Measurements from ENCODE around the gene SKAP1. TPM values are rescaled to one million over a fixed set of nuclear protein-coding genes. Genes with fewer than 3 reads are reported as not detected.

The SKAP1 gene
- total and polyA plus RNA-seq, 2 donors (not counting 1 experiment from before 2014, with no cell fraction given), result not detected

GRCh38 chr17:48258331-48258730 is 171.7 kb downstream of the SKAP1 start:
- Histone ChIP-seq H3K36me3 (ENCODE audit: control insufficient read depth, insufficient read depth, low read length) (no peaks in the 10 kb centered on the region), H3K4me1 (ENCODE audit: control insufficient read depth, extremely low read depth, insufficient read depth, low read length) (no peaks in the 10 kb centered on the region), H3K79me2 (ENCODE audit: control insufficient read depth, insufficient read depth, low read length) (no peaks in the 10 kb centered on the region), H3K27ac (ENCODE audit: insufficient read depth, low read length) (no peak overlapping the region), H3K27me3 (ENCODE audit: control insufficient read depth, insufficient read depth, low read length) (peaks cover 3% of the 10 kb centered on the region), H3K9ac (ENCODE audit: insufficient read depth, low read length) (no peak overlapping the region), H3K4me3 (replicated peaks in 1 of 4; ENCODE audit: control extremely low read depth in 1 of 4, insufficient read depth in 1 of 4, low read depth in 3 of 4, low read length in 4 of 4) (no peak overlapping the region), H3K4me2 (ENCODE audit: extremely low read depth, insufficient read depth, low read length) (no peak overlapping the region), H4K20me1 (ENCODE audit: control insufficient read depth, extremely low read depth, insufficient read depth, low read length) (no peaks in the 10 kb centered on the region), H2AFZ (ENCODE audit: low read length) (no peak overlapping the region), H3K9me3 (ENCODE audit: control insufficient read depth, insufficient read depth, low read depth, low read length) (no peaks in the 10 kb centered on the region)
- DNase-seq (ENCODE audit: low read depth in 2 of 2), result no peak
- TF ChIP-seq EZH2 (IDR thresholded peaks at IDR 0.05; ENCODE audit: low read length, missing control alignments), result no peak
- TF ChIP-seq, protein P1, sequence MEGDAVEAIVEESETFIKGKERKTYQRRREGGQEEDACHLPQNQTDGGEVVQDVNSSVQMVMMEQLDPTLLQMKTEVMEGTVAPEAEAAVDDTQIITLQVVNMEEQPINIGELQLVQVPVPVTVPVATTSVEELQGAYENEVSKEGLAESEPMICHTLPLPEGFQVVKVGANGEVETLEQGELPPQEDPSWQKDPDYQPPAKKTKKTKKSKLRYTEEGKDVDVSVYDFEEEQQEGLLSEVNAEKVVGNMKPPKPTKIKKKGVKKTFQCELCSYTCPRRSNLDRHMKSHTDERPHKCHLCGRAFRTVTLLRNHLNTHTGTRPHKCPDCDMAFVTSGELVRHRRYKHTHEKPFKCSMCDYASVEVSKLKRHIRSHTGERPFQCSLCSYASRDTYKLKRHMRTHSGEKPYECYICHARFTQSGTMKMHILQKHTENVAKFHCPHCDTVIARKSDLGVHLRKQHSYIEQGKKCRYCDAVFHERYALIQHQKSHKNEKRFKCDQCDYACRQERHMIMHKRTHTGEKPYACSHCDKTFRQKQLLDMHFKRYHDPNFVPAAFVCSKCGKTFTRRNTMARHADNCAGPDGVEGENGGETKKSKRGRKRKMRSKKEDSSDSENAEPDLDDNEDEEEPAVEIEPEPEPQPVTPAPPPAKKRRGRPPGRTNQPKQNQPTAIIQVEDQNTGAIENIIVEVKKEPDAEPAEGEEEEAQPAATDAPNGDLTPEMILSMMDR (conservative IDR thresholded peaks at IDR 0.05 in 1 of 2, IDR thresholded peaks at IDR 0.05 in 1 of 2; ENCODE audit: low read depth in 1 of 2, low read length in 2 of 2), result no peak

DNA sequence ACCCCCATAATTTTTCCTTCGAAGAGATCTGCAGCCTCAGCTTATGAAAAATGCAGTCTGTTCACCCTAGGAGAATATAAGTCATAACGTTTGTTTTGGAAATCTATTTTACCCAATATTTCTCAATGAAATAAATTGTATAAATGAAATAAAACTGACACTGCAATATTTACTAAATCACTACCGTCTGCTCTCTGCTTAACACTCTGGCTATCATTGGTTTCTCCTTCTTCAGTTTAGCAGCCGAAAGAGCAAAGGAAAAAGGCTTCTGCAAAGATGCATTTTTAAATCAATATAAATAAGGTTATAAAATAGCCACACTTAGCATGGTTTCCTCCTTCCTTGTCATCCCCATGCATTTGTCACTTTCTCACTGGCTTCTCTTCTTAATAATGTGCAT is 174.3 kb downstream of the SKAP1 start:
- no peaks in the 10 kb centered on the region for H3K4me1 ChIP-seq (ENCODE audit: control insufficient read depth, extremely low read depth, insufficient read depth, low read length)
- H3K36me3 ChIP-seq (ENCODE audit: control insufficient read depth, insufficient read depth, low read length), result no peaks in the 10 kb centered on the region
- H3K9ac ChIP-seq (ENCODE audit: insufficient read depth, low read length), result no peak overlapping the region
- TF ChIP-seq, protein P1 (conservative IDR thresholded peaks at IDR 0.05 in 1 of 2, IDR thresholded peaks at IDR 0.05 in 1 of 2; ENCODE audit: low read depth in 1 of 2, low read length in 2 of 2), result no peak
- TF ChIP-seq EZH2 (IDR thresholded peaks at IDR 0.05; ENCODE audit: low read length, missing control alignments), result no peak
- no peak for DNase-seq (ENCODE audit: low read depth in 2 of 2)
- no peaks in the 10 kb centered on the region for H3K9me3 ChIP-seq (ENCODE audit: control insufficient read depth, insufficient read depth, low read depth, low read length)
- no peak overlapping the region for H3K4me3 ChIP-seq (replicated peaks in 1 of 4; ENCODE audit: control extremely low read depth in 1 of 4, insufficient read depth in 1 of 4, low read depth in 3 of 4, low read length in 4 of 4)
- H3K27me3 ChIP-seq (ENCODE audit: control insufficient read depth, insufficient read depth, low read length), result peaks cover 9% of the 10 kb centered on the region
- H3K4me2 ChIP-seq (ENCODE audit: extremely low read depth, insufficient read depth, low read length), result no peak overlapping the region
- no peaks in the 10 kb centered on the region for H4K20me1 ChIP-seq (ENCODE audit: control insufficient read depth, extremely low read depth, insufficient read depth, low read length)
- H3K79me2 ChIP-seq (ENCODE audit: control insufficient read depth, insufficient read depth, low read length), result no peaks in the 10 kb centered on the region
- no peak overlapping the region for H3K27ac ChIP-seq (ENCODE audit: insufficient read depth, low read length)
- no peak overlapping the region for H2AFZ ChIP-seq (ENCODE audit: low read length)

- H3K4me3 ChIP-seq (replicated peaks in 1 of 4; ENCODE audit: control extremely low read depth in 1 of 4, insufficient read depth in 1 of 4, low read depth in 3 of 4, low read length in 4 of 4), result no peak overlapping the region
- no peaks in the 10 kb centered on the region for H4K20me1 ChIP-seq (ENCODE audit: control insufficient read depth, extremely low read depth, insufficient read depth, low read length)
- TF ChIP-seq EZH2 (IDR thresholded peaks at IDR 0.05; ENCODE audit: low read length, missing control alignments), result no peak
- TF ChIP-seq, protein P1 (conservative IDR thresholded peaks at IDR 0.05 in 1 of 2, IDR thresholded peaks at IDR 0.05 in 1 of 2; ENCODE audit: low read depth in 1 of 2, low read length in 2 of 2), result no peak
- no peaks in the 10 kb centered on the region for H3K4me1 ChIP-seq (ENCODE audit: control insufficient read depth, extremely low read depth, insufficient read depth, low read length)
- H3K27ac ChIP-seq (ENCODE audit: insufficient read depth, low read length), result no peak overlapping the region
- no peak overlapping the region for H3K9ac ChIP-seq (ENCODE audit: insufficient read depth, low read length)
- no peak overlapping the region for H2AFZ ChIP-seq (ENCODE audit: low read length)
- no peak for DNase-seq (ENCODE audit: low read depth in 2 of 2)
- peaks cover 9% of the 10 kb centered on the region for H3K27me3 ChIP-seq (ENCODE audit: control insufficient read depth, insufficient read depth, low read length)
- no peak overlapping the region for H3K4me2 ChIP-seq (ENCODE audit: extremely low read depth, insufficient read depth, low read length)
- H3K79me2 ChIP-seq (ENCODE audit: control insufficient read depth, insufficient read depth, low read length), result no peaks in the 10 kb centered on the region
- no peaks in the 10 kb centered on the region for H3K9me3 ChIP-seq (ENCODE audit: control insufficient read depth, insufficient read depth, low read depth, low read length)
- no peaks in the 10 kb centered on the region for H3K36me3 ChIP-seq (ENCODE audit: control insufficient read depth, insufficient read depth, low read length)
Observed at GRCh38 chr17:48254896-48255295, 175.1 kb downstream of the SKAP1 start.
